ENCODE results near the gene TMEM247.

GRCh38 chr2:46521215-46521683, 41.9 kb downstream of the TMEM247 start:
- TF ChIP-seq CTCF (IDR thresholded peaks at IDR 0.05) (no peak), POLR2AphosphoS5 (IDR thresholded peaks at IDR 0.05) (no peak)
